Vagina (tissue), 2 donors: ENCODE data around the gene GJC2.

ENCODE experiments used
- CTCF ChIP-seq, 3 experiments: fragments of 450-650 bp in 2 of 3; fragments of 200-600 bp in 1 of 3; sonication (generic) in 1 of 3; IDR thresholded peaks; one replicate each; pipeline ENCODE4 v1.5.1; 2017 to 2019; ENCODE audit warnings: antibody characterized with exemption in 3 of 3, mild to moderate bottlenecking in 2 of 3, moderate library complexity in 2 of 3
- POLR2AphosphoS5 ChIP-seq, 2 donors: sonication (generic); formaldehyde crosslinking; IDR thresholded peaks; one replicate each; pipeline ENCODE4 v1.9.0; 2017; ENCODE audit warnings: antibody characterized with exemption in 2 of 2, mild to moderate bottlenecking in 2 of 2, low read depth in 1 of 2; ENCODE audit not compliant: insufficient read depth in 1 of 2

GRCh38 chr1:228154670-228155571 is 5.2 kb downstream of the GJC2 start:
- no peak for TF ChIP-seq CTCF (IDR thresholded peaks at IDR 0.05)
- TF ChIP-seq POLR2AphosphoS5 (IDR thresholded peaks at IDR 0.05; ENCODE audit: insufficient read depth in 1 of 2, low read depth in 1 of 2) = no peak
